ENCODE data around the gene TMEM183A.

- TF ChIP-seq, protein P1, sequence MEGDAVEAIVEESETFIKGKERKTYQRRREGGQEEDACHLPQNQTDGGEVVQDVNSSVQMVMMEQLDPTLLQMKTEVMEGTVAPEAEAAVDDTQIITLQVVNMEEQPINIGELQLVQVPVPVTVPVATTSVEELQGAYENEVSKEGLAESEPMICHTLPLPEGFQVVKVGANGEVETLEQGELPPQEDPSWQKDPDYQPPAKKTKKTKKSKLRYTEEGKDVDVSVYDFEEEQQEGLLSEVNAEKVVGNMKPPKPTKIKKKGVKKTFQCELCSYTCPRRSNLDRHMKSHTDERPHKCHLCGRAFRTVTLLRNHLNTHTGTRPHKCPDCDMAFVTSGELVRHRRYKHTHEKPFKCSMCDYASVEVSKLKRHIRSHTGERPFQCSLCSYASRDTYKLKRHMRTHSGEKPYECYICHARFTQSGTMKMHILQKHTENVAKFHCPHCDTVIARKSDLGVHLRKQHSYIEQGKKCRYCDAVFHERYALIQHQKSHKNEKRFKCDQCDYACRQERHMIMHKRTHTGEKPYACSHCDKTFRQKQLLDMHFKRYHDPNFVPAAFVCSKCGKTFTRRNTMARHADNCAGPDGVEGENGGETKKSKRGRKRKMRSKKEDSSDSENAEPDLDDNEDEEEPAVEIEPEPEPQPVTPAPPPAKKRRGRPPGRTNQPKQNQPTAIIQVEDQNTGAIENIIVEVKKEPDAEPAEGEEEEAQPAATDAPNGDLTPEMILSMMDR (conservative IDR thresholded peaks at IDR 0.05; ENCODE audit: low read depth, low read length): no peak
- no peak for TF ChIP-seq POLR2A (IDR thresholded peaks at IDR 0.05; ENCODE audit: low read depth, low read length)
- no peak for TF ChIP-seq FOS (IDR thresholded peaks at IDR 0.05; ENCODE audit: low read depth, low read length)
These were observed 5.2 kb upstream of the TMEM183A start for GRCh38 chr1:203001986-203002385.
